Gastroesophageal sphincter (tissue), 4 donors: ENCODE data around the gene GSK3A. TPM values are rescaled to one million over a fixed set of nuclear protein-coding genes. Genes with fewer than 3 reads are reported as not detected.

Experiments used
- ATAC-seq: fragments of 150-250 bp; one replicate; pipeline ENCODE4 v1.9.1; 2016; ENCODE audit warnings: mild to moderate bottlenecking, moderate library complexity
- H3K27ac ChIP-seq, 4 donors: fragments of 200-600 bp; sonication (generic) in 3 of 4; 1 replicate in 3 of 4; 2 replicates in 1 of 4; pipeline ENCODE4 v1.5.1; 2016 to 2019
- H3K27me3 ChIP-seq: fragments of 200-600 bp; sonication (generic); one replicate; pipeline ENCODE4 v1.5.1; 2019
- H3K36me3 ChIP-seq, 2 donors: fragments of 200-600 bp; sonication (generic); one replicate each; pipeline ENCODE4 v1.5.1; 2019; ENCODE audit warnings: control low read depth in 1 of 2
- H3K4me1 ChIP-seq, 3 donors: fragments of 200-600 bp; sonication (generic); 1 replicate in 2 of 3; 2 replicates in 1 of 3; pipeline ENCODE4 v1.5.1; 2016 to 2019; ENCODE audit warnings: control low read depth in 2 of 3
- H3K4me3 ChIP-seq, 2 donors: fragments of 200-600 bp; sonication (generic); one replicate each; pipeline ENCODE4 v1.5.1; 2019; ENCODE audit warnings: mild to moderate bottlenecking in 1 of 2, moderate library complexity in 1 of 2
- H3K9me3 ChIP-seq, 3 donors: fragments of 200-600 bp; sonication (generic); one replicate each; pipeline ENCODE4 v1.5.1; 2017 to 2019; ENCODE audit warnings: control low read depth in 2 of 3
- EP300 ChIP-seq: sonication (generic); formaldehyde crosslinking; IDR thresholded peaks from one replicate; pipeline ENCODE4 v1.6.1; 2017; ENCODE audit warnings: antibody characterized with exemption, mild to moderate bottlenecking
- POLR2A ChIP-seq, 2 donors: fragments of 450-650 bp; IDR thresholded peaks; one replicate each; pipeline ENCODE4 v1.6.1; 2017; ENCODE audit warnings: antibody characterized with exemption in 2 of 2, mild to moderate bottlenecking in 2 of 2, moderate library complexity in 1 of 2
- POLR2AphosphoS5 ChIP-seq: sonication (generic); formaldehyde crosslinking; IDR thresholded peaks from one replicate; pipeline ENCODE4 v1.6.1; 2017; ENCODE audit warnings: antibody characterized with exemption
- WGBS, 2 donors: methylation state at CpG; one replicate each; pipeline ENCODE4 v1.1.5; 2018; ENCODE audit warnings: low coverage in 1 of 2; 5-methylcytosine and 5-hydroxymethylcytosine counted together
- total RNA-seq, 4 donors: library from RNA; depleted of rRNA; stranded (reverse); fragments of >200 nt; gene quantifications; one replicate each; pipeline ENCODE4 v1.1.0, GENCODE V29; 2016
- TF ChIP-seq, protein P1 (sequence below), 4 experiments: fragments of 200-600 bp in 2 of 4; fragments of 450-650 bp in 2 of 4; sonication (generic) in 1 of 4; IDR thresholded peaks; one replicate each; pipeline ENCODE4 v1.5.1; 2017 to 2019; ENCODE audit warnings: antibody characterized with exemption in 4 of 4, mild to moderate bottlenecking in 2 of 4, moderate library complexity in 2 of 4

GSK3A gene
- total RNA-seq, 4 donors from 2014 or later, result 30.8 to 51.0 (median 35.1) TPM

DNA sequence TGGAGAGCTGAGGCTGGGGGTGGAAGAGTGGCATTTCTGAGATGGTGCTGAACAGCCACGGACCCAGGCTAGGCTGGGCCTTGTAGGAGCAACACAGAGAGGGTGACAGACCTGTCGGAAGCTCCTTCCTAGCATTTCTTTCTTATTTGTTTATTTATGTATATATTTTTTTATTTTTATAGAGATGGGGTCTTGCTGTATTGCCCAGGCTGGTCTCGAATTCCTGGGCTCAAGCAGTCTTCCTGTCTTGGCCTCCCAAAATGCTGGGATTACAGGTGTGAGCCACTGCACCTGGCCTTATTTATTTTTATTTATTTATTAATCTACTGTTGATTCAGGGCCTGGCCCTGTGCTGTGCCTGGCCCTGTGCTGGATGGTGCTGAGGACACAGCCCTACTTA is 33.1 kb upstream of the GSK3A start:
- ATAC-seq, result no peak

DNA sequence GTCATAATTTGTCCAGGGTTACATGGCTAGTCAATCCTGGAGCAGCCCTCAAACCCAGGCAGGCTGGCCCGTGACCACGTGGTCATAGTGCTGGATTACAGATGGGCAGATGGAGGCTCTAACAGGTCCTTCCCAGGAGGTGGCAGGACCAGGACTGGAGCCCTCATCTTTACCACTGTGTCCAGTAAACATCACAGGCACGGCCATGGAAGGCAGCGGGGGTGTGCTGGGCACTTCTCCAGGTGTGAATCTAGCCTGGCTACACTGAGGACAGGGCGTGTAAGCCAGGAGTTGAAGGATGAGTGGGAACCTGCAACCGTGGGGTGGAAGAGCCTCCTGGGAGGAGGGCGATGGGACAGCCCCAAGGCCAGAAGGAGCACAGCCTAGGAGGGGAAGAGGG is 32.7 kb upstream of the GSK3A start:
- peaks cover 0 to 100% (median 50%) of the 10 kb centered on the region in 3 donors for H3K4me1 ChIP-seq

More for the DNA sequence above, 33.1 kb upstream of the GSK3A start:
- Histone ChIP-seq H3K36me3 (peaks cover 0 to 46% of the 10 kb centered on the region in 2 donors), H3K27ac (peak overlapping the region in 3 of 4 donors; percentile 56 to 99 (median 98)), H3K4me3 (no peak overlapping the region), H3K4me1 (peaks cover 0 to 98% (median 48%) of the 10 kb centered on the region in 3 donors), H3K9me3 (no peaks in the 10 kb centered on the region), H3K27me3 (no peaks in the 10 kb centered on the region)
- 57 to 87% methylated on average over 1 to 3 of the region's 3 CpGs for WGBS, 2 donors
- no peak for TF ChIP-seq POLR2AphosphoS5
- no peak for TF ChIP-seq EP300
- TF ChIP-seq POLR2A (IDR thresholded peaks at IDR 0.05), result no peak
- TF ChIP-seq, protein P1, sequence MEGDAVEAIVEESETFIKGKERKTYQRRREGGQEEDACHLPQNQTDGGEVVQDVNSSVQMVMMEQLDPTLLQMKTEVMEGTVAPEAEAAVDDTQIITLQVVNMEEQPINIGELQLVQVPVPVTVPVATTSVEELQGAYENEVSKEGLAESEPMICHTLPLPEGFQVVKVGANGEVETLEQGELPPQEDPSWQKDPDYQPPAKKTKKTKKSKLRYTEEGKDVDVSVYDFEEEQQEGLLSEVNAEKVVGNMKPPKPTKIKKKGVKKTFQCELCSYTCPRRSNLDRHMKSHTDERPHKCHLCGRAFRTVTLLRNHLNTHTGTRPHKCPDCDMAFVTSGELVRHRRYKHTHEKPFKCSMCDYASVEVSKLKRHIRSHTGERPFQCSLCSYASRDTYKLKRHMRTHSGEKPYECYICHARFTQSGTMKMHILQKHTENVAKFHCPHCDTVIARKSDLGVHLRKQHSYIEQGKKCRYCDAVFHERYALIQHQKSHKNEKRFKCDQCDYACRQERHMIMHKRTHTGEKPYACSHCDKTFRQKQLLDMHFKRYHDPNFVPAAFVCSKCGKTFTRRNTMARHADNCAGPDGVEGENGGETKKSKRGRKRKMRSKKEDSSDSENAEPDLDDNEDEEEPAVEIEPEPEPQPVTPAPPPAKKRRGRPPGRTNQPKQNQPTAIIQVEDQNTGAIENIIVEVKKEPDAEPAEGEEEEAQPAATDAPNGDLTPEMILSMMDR (IDR thresholded peaks at IDR 0.05), result no peak

DNA sequence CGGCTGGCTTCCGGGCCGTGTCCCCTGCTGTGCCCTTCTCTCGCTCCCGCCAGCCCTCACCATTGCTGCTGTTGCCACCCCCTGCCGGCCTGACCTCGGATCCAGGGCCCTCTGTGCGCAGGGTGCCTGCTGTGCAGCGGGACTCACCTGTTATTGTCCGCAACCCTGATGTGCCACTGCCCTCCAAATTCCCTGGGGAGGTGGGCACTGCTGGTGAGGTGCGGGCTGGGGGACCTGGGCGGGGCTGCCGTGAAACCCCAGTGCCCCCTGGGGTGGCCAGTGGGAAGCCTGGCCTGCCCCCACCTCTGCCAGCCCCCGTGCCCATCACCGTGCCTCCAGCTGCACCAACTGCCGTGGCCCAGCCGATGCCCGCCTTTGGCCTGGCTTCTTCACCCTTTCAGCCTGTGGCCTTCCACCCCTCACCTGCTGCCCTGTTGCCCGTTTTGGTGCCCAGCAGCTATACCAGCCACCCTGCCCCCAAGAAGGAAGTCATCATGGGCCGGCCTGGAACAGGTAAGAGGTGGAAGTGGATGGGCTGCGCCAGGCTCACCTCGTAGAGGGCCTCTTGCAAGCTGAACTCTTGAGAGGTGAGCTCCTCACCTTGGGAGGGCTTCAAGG is 31.8 kb upstream of the GSK3A start:
- H3K27me3 ChIP-seq, result no peaks in the 10 kb centered on the region
- peaks cover 0 to 46% of the 10 kb centered on the region in 2 donors for H3K36me3 ChIP-seq
- no peaks in the 10 kb centered on the region for H3K9me3 ChIP-seq
- TF ChIP-seq EP300, result no peak
- no peak for TF ChIP-seq POLR2AphosphoS5
- TF ChIP-seq, protein P1 (IDR thresholded peaks at IDR 0.05), result no peak
- no peak for TF ChIP-seq POLR2A (IDR thresholded peaks at IDR 0.05)
- H3K4me3 ChIP-seq, result no peak overlapping the region
- H3K4me1 ChIP-seq, result peaks cover 0 to 96% (median 50%) of the 10 kb centered on the region in 3 donors
- ATAC-seq, result no peak
- 100% methylated on average over 2 of the region's 22 CpGs; no CpG with 5 or more reads in 1 of the 2 donors for WGBS, 2 donors
- peak overlapping the region in 2 of 4 donors; percentile 98 to 99 for H3K27ac ChIP-seq

More for the DNA sequence above, 32.7 kb upstream of the GSK3A start:
- no peak for ATAC-seq
- Histone ChIP-seq H3K27ac (peak overlapping the region in 3 of 4 donors; percentile 56 to 99 (median 98)), H3K27me3 (no peaks in the 10 kb centered on the region), H3K36me3 (peaks cover 0 to 46% of the 10 kb centered on the region in 2 donors), H3K4me3 (no peak overlapping the region), H3K9me3 (no peaks in the 10 kb centered on the region)
- no peak for TF ChIP-seq POLR2A (IDR thresholded peaks at IDR 0.05)
- TF ChIP-seq EP300, result no peak
- no peak for TF ChIP-seq POLR2AphosphoS5
- TF ChIP-seq, protein P1 (IDR thresholded peaks at IDR 0.05), result no peak
- 68% methylated on average over 4 of the region's 7 CpGs; no CpG with 5 or more reads in 1 of the 2 donors for WGBS, 2 donors

DNA sequence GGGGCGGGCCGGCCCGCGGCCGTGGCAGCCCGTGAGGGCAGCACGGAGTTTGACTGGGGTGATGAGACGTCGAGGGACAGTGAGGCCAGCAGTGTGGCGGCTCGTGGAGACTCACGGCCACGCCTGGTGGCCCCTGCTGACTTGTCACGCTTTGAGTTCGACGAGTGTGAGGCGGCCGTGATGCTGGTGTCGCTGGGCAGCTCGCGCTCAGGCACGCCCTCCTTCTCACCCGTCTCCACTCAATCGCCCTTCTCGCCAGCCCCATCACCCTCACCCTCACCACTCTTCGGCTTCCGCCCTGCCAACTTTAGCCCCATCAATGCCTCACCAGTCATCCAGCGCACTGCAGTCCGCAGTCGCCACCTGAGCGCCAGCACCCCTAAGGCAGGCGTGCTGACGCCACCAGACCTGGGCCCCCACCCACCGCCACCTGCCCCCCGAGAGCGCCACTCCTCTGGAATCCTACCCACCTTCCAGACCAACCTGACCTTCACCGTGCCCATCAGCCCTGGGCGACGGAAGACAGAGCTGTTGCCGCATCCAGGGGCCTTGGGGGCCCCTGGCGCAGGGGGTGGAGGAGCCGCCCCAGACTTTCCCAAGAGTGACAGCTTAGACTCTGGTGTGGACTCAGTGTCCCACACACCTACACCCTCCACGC is 31.1 kb upstream of the GSK3A start:
- 90% methylated on average over 13 of the region's 43 CpGs; no CpG with 5 or more reads in 1 of the 2 donors for whole genome bisulfite sequencing, 2 donors
- Histone ChIP-seq H3K9me3 (no peaks in the 10 kb centered on the region), H3K4me3 (no peak overlapping the region), H3K27me3 (no peaks in the 10 kb centered on the region), H3K4me1 (peaks cover 0 to 90% (median 43%) of the 10 kb centered on the region in 3 donors), H3K27ac (peak overlapping the region in 1 of 4 donors; percentile 99), H3K36me3 (peaks cover 0 to 46% of the 10 kb centered on the region in 2 donors)
- TF ChIP-seq POLR2AphosphoS5 (no peak), EP300 (no peak), POLR2A (IDR thresholded peaks at IDR 0.05) (no peak)
- TF ChIP-seq, protein P1 (IDR thresholded peaks at IDR 0.05), result no peak
- ATAC-seq, result no peak
